Measurements from ENCODE around the gene TTYH3.

DNA sequence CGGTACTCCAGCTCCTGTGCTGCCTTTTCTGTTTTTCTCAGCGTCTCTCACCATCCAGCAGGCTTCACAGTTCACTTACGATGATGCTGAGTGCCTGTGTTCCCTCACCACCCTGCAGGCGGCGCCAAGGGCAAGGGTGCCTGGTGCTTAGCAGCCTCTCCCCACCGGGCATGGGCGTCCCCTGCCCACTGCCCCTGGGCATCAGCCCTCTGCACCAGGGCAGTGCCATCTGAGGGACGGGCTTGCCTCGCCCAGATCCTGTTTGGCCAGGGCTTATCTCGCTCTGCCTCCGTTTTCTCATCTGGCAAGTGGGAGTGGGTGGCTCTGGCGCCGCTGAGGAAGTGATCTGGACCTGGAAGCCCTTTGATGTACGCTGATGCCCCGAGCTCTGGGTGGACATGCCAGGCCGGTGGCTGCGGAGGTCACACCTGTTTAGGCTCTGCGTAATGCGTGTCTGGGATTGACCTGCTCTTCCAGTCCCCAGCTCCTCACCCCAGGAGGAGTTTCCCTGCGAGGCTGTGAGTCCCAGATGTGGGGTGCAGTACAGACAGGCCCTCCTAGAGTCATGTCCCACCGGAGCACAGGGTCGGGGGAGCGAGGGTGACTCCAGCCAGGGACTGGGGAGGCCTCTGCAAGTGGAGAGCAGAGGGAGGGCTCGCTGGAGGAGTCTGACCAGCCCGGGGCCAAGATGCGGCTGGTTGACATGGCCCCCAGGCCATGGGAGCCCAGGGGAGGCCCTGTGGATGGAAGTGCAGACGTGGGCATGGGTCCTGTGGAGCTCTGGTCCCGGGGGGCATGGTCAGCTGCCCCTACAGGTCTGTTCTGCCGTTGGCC lies 11.8 kb downstream of the TTYH3 start:
- TF ChIP-seq HCFC1 (IDR thresholded peaks at IDR 0.05; ENCODE audit: low read depth, low read length) (no peak), GABPA (IDR thresholded peaks at IDR 0.05; ENCODE audit: low read depth, low read length) (no peak), GABPA (CRISPR knock-in tag; IDR thresholded peaks at IDR 0.05; ENCODE audit: low read depth) (no peak), MIER3 (CRISPR knock-in tag; IDR thresholded peaks at IDR 0.05; ENCODE audit: borderline replicate concordance) (no peak), TBL1XR1 (IDR thresholded peaks at IDR 0.05; ENCODE audit: borderline replicate concordance, low read length, partially characterized antibody) (no peak), CEBPB (IDR thresholded peaks at IDR 0.05; ENCODE audit: borderline replicate concordance, low read depth, low read length) (no peak), RBAK (CRISPR knock-in tag; IDR thresholded peaks at IDR 0.05) (no peak), BCL6 (CRISPR knock-in tag; IDR thresholded peaks at IDR 0.05) (no peak), ZFP1 (CRISPR knock-in tag; IDR thresholded peaks at IDR 0.05) (no peak)
- TF ChIP-seq, protein P1, sequence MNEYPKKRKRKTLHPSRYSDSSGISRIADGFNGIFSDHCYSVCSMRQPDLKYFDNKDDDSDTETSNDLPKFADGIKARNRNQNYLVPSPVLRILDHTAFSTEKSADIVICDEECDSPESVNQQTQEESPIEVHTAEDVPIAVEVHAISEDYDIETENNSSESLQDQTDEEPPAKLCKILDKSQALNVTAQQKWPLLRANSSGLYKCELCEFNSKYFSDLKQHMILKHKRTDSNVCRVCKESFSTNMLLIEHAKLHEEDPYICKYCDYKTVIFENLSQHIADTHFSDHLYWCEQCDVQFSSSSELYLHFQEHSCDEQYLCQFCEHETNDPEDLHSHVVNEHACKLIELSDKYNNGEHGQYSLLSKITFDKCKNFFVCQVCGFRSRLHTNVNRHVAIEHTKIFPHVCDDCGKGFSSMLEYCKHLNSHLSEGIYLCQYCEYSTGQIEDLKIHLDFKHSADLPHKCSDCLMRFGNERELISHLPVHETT (CRISPR knock-in tag; conservative IDR thresholded peaks at IDR 0.05), result no peak
- TF ChIP-seq, protein P2, sequence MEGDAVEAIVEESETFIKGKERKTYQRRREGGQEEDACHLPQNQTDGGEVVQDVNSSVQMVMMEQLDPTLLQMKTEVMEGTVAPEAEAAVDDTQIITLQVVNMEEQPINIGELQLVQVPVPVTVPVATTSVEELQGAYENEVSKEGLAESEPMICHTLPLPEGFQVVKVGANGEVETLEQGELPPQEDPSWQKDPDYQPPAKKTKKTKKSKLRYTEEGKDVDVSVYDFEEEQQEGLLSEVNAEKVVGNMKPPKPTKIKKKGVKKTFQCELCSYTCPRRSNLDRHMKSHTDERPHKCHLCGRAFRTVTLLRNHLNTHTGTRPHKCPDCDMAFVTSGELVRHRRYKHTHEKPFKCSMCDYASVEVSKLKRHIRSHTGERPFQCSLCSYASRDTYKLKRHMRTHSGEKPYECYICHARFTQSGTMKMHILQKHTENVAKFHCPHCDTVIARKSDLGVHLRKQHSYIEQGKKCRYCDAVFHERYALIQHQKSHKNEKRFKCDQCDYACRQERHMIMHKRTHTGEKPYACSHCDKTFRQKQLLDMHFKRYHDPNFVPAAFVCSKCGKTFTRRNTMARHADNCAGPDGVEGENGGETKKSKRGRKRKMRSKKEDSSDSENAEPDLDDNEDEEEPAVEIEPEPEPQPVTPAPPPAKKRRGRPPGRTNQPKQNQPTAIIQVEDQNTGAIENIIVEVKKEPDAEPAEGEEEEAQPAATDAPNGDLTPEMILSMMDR (CRISPR knock-in tag; IDR thresholded peaks at IDR 0.05), result no peak; the same call in 1 of the 2 replicates

All from HepG2 (cell line).